GM12872 (cell line): ENCODE data around the gene CDK8.

ENCODE experiments used
- TF ChIP-seq, protein P1 (sequence below): IDR thresholded peaks from 3 replicates; pipeline ENCODE4 v1.5.1; 2011; ENCODE audit warnings: low read depth, mild to moderate bottlenecking, low read length, moderate library complexity; ENCODE audit not compliant: insufficient read depth

CDK8 gene

DNA sequence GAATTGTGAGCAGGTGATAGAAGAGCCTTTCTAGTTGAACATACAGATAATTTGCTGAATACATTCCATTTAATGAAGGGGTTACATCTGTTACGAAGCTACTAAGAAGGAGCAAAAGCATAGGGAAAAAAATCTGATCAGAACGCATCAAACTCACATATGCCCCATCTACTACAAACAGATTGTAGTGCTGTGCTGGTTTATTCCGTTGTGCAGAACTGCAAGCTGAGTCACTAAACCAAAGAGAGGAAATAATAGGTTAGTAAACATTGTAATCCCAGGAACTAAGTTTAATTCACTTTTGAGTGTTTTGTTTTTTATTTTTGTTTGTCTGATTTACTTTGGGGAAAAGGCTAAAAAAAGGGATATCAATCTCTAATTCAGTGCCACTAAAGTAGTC is 136.3 kb downstream of the CDK8 start:
- TF ChIP-seq, protein P1, sequence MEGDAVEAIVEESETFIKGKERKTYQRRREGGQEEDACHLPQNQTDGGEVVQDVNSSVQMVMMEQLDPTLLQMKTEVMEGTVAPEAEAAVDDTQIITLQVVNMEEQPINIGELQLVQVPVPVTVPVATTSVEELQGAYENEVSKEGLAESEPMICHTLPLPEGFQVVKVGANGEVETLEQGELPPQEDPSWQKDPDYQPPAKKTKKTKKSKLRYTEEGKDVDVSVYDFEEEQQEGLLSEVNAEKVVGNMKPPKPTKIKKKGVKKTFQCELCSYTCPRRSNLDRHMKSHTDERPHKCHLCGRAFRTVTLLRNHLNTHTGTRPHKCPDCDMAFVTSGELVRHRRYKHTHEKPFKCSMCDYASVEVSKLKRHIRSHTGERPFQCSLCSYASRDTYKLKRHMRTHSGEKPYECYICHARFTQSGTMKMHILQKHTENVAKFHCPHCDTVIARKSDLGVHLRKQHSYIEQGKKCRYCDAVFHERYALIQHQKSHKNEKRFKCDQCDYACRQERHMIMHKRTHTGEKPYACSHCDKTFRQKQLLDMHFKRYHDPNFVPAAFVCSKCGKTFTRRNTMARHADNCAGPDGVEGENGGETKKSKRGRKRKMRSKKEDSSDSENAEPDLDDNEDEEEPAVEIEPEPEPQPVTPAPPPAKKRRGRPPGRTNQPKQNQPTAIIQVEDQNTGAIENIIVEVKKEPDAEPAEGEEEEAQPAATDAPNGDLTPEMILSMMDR, result no peak

DNA sequence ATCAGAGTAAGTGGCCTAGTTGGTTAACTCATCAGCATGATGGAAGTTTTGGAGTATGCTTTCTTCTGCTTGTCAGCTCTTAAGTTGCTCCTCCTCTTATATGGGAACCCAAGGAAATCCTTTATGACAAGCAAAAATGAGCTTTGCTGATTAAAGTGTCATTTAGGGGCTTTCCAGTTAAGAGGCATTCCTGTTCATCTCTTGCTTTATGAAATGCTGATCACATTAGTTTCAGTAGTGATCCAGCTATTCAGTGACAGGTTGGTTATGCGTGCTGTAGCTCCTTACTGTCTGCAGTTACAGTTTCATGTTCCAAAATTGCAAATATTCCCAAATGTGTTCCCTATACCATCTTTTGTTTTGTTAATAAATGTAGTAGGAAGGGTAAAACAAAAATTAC is 146.6 kb downstream of the CDK8 start:
- TF ChIP-seq, protein P1, result no peak

DNA sequence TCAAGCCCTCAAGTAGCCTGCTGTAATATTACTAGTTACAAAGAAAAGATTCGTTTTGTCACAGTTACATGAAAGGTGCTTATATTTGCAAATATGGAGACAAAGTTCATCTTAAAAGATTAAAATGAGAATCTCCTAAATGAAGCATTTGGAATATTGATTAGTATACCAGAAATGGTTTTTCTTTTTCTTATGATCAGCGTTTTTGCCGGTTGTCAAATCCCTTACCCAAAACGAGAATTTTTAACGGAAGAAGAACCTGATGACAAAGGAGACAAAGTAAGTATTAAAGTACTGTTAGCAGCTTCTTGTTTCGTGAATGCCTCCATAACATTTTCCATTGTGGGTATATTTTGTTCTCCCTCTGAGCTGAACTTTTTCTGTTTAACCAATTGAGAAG is 147.1 kb downstream of the CDK8 start:
- TF ChIP-seq, protein P1, result no peak

DNA sequence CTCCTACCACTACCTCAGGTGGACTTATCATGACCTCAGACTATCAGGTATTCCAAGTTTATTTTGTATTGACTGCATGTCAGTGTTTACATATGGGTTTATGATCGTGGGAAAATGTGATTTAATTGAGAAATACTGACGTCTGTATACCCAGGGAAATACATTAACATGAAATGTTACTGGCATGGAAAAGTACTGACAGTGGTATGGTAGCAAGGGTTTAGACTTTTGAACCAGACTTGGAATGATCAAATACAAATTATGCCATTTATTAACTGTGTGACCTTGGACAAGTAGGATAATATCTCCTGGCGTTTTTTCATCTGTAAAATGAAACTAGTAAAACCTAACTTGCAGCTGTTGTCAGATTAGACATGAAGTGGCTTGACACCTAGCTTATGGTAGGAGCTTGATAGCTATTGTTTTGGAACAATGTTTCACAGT is 147.7 kb downstream of the CDK8 start:
- TF ChIP-seq, protein P1, result no peak

DNA sequence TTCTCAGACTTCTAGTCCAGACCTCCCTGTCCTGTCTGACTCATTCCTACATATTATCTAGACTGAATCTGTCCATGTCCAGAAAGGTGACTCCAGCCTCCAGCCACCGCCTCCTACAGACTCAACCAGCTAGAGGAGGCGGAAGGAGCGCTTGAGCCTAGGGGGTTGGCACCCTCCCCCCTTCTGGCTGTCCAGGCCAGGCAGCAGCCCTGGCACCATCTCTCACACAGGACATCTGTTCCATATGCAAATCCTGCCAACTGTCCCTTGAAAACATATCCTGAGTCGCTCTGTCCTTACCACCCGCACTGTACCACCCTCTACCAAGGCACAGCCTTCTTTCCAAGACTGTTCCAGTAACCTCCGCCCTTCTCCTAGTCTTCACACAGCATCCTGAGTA is 152.9 kb downstream of the CDK8 start:
- TF ChIP-seq, protein P1, result no peak

DNA sequence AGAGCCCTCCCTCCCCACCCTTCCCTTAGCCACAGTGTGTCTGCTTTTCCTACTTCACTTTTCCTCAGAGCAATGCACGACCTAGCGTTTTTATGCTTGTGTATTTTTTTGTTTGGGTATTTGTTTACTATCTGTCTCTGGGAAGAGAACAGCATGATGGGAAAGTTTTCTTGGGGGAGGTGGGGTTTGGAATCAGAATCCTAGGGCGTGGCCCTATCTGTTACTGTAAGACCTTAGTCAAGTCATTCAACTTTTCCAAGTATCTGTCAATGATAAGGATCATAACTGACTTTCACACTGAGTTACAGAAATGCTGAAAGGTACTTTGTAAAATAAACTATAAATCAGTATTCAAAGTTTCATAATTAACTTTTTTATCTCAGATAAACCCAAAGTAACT is 157.3 kb downstream of the CDK8 start:
- TF ChIP-seq, protein P1, result no peak

DNA sequence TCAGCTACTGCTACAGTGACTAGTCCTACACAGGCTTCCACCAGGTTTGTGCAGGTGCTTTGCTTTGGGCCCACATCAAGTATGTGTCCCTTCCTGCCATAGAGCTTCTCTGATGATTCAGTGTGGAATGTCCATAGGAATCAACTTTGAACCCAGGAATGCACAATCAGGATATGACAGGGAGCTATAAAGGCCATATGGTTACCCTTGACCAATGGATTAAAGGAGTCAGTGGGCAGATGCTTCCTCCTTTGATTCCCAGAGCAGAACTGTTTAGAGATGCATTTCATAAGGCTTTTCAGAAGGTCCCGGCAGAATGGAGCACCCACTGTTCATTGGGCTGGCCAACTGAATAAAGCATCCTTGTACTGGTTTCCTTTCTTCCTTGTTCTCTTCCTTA is 158.3 kb downstream of the CDK8 start:
- TF ChIP-seq, protein P1, result no peak
